H1 (cell line): Measurements from ENCODE around the gene FAM83F. TPM values are rescaled to one million over a fixed set of nuclear protein-coding genes. Genes with fewer than 3 reads are reported as not detected.

Experiments used
- E2F6 ChIP-seq: IDR thresholded peaks from 2 replicates; pipeline ENCODE4 v1.6.1; 2012; ENCODE audit warnings: inconsistent platforms
- HDAC6 ChIP-seq: IDR thresholded peaks from one replicate; pipeline ENCODE4 v1.7.1; 2012; ENCODE audit warnings: low read depth, mild to moderate bottlenecking, inconsistent platforms, low read length, moderate library complexity
- NRF1 ChIP-seq: IDR thresholded peaks from 2 replicates; pipeline ENCODE4 v1.6.1; 2011; ENCODE audit warnings: mild to moderate bottlenecking, low read depth, low read length, improper control_type of control experiment
- SUZ12 ChIP-seq: fragments of 200-600 bp; sonication (generic); IDR thresholded peaks from 2 replicates; pipeline ENCODE4 v1.6.1; 2012; ENCODE audit warnings: mild to moderate bottlenecking, inconsistent platforms, low read length, moderate library complexity, mixed read lengths
- polyA plus RNA-seq, 7 experiments: library from polyadenylated mRNA; depleted of rRNA in 3 of 7; stranded (reverse) in 5 of 7; unstranded in 2 of 7; fragments of >200 nt in 5 of 7; fragments of 200-250 nt in 2 of 7; gene quantifications; 1 replicate in 5 of 7; 2 replicates in 1 of 7; 4 replicates in 1 of 7; pipeline versions ENCODE4 v1.2.1 to v1.2.3, GENCODE V29; 2011 to 2013; ENCODE audit warnings: missing spikeins in 2 of 7, mixed read lengths in 2 of 7
- total RNA-seq: library from RNA; stranded (reverse); fragmentation: NEBNext Ultra II Directional; extraction: Animal tissue kit (Norgen Biotek cat#: 25700); gene quantifications from 2 replicates; pipeline ENCODE4 v1.2.1, GENCODE V29; 2021

The FAM83F gene
- total and polyA plus RNA-seq, 2 of the 8 experiments (the other 6 are each of a cell fraction or from before 2014, with no cell fraction given) = 8.6 to 18.9 TPM

- TF ChIP-seq E2F6 (no peak), HDAC6 (no peak), SUZ12 (no peak), NRF1 (no peak)
Observed at GRCh38 chr22:40083794-40084193, 89.0 kb downstream of the FAM83F start (continued).
